Measurements from ENCODE around the gene LRCH4. TPM values are rescaled to one million over a fixed set of nuclear protein-coding genes. Genes with fewer than 3 reads are reported as not detected.
A peak's percentile ranks its signal among the peaks of the same experiment; 100 is the strongest.

LRCH4 gene
- total RNA-seq, 1 donor from 2014 or later: 64.5 TPM

GRCh38 chr7:100626530-100627237 lies 40.8 kb upstream of the LRCH4 start:
- H3K9me3 Mint-ChIP-seq: no peaks in the 10 kb centered on the region
- no peak for DNase-seq (ENCODE audit: extremely low spot score, unreplicated experiment)
- no peak for TF ChIP-seq CTCF (conservative IDR thresholded peaks at IDR 0.05)
- no peak overlapping the region for H3K27ac Mint-ChIP-seq
- H3K27me3 Mint-ChIP-seq: no peaks in the 10 kb centered on the region
- peaks cover 9% of the 10 kb centered on the region for H3K4me1 Mint-ChIP-seq (ENCODE audit: unreplicated experiment)
- peaks cover 3% of the 10 kb centered on the region for H3K36me3 Mint-ChIP-seq
- H3K4me3 Mint-ChIP-seq: peak overlapping the region; percentile 78

- peak overlapping the region; percentile 78 for H3K4me3 Mint-ChIP-seq
- no peaks in the 10 kb centered on the region for H3K27me3 Mint-ChIP-seq
- no peak overlapping the region for H3K27ac Mint-ChIP-seq
- TF ChIP-seq CTCF (conservative IDR thresholded peaks at IDR 0.05): no peak
- peaks cover 9% of the 10 kb centered on the region for H3K4me1 Mint-ChIP-seq (ENCODE audit: unreplicated experiment)
- DNase-seq (ENCODE audit: extremely low spot score, unreplicated experiment): no peak
- H3K36me3 Mint-ChIP-seq: peaks cover 6% of the 10 kb centered on the region
- no peaks in the 10 kb centered on the region for H3K9me3 Mint-ChIP-seq
Observed at GRCh38 chr7:100626055-100626454, 40.1 kb upstream of the LRCH4 start.

GRCh38 chr7:100623951-100624824 lies 38.3 kb upstream of the LRCH4 start:
- Mint-ChIP-seq H3K4me3 (peak overlapping the region; percentile 4), H3K9me3 (no peaks in the 10 kb centered on the region), H3K36me3 (peaks cover 9% of the 10 kb centered on the region), H3K4me1 (ENCODE audit: unreplicated experiment) (peaks cover 9% of the 10 kb centered on the region), H3K27me3 (no peaks in the 10 kb centered on the region), H3K27ac (no peak overlapping the region)
- no peak for DNase-seq (ENCODE audit: extremely low spot score, unreplicated experiment)
- no peak for TF ChIP-seq CTCF (conservative IDR thresholded peaks at IDR 0.05)

GRCh38 chr7:100621554-100621953 lies 35.6 kb upstream of the LRCH4 start:
- no peaks in the 10 kb centered on the region for H3K9me3 Mint-ChIP-seq
- H3K4me3 Mint-ChIP-seq: no peak overlapping the region
- TF ChIP-seq CTCF (conservative IDR thresholded peaks at IDR 0.05): no peak
- H3K27ac Mint-ChIP-seq: no peak overlapping the region
- no peaks in the 10 kb centered on the region for H3K27me3 Mint-ChIP-seq
- H3K4me1 Mint-ChIP-seq (ENCODE audit: unreplicated experiment): peaks cover 9% of the 10 kb centered on the region
- H3K36me3 Mint-ChIP-seq: peaks cover 9% of the 10 kb centered on the region
- no peak for DNase-seq (ENCODE audit: extremely low spot score, unreplicated experiment)

GRCh38 chr7:100620804-100621203 lies 34.9 kb upstream of the LRCH4 start:
- DNase-seq (ENCODE audit: extremely low spot score, unreplicated experiment): no peak
- no peaks in the 10 kb centered on the region for H3K9me3 Mint-ChIP-seq

More at GRCh38 chr7:100620804-100621203, 34.9 kb upstream of the LRCH4 start:
- no peak overlapping the region for H3K4me3 Mint-ChIP-seq
- no peaks in the 10 kb centered on the region for H3K27me3 Mint-ChIP-seq
- H3K4me1 Mint-ChIP-seq (ENCODE audit: unreplicated experiment): peaks cover 9% of the 10 kb centered on the region
- no peak for TF ChIP-seq CTCF (conservative IDR thresholded peaks at IDR 0.05)
- H3K27ac Mint-ChIP-seq: no peak overlapping the region
- peaks cover 9% of the 10 kb centered on the region for H3K36me3 Mint-ChIP-seq
